VCaP (cell line): Measurements from ENCODE around the gene CPN2.

Source experiments
- H3K27ac ChIP-seq: fragments of 450-650 bp; 2 replicates; pipeline ENCODE4 v1.5.1; 2017
- CTCF ChIP-seq: fragments of 450-650 bp; conservative IDR thresholded peaks from 2 replicates; pipeline ENCODE4 v1.5.1; 2017; ENCODE audit warnings: mild to moderate bottlenecking, moderate library complexity

Gene CPN2

GRCh38 chr3:194374935-194375334, 23.8 kb upstream of the CPN2 start:
- no peak for TF ChIP-seq CTCF
- H3K27ac ChIP-seq = no peak overlapping the region

GRCh38 chr3:194373899-194374298, 22.8 kb upstream of the CPN2 start:
- no peak overlapping the region for H3K27ac ChIP-seq
- TF ChIP-seq CTCF = no peak

GRCh38 chr3:194373028-194373427, 21.9 kb upstream of the CPN2 start:
- H3K27ac ChIP-seq = no peak overlapping the region
- TF ChIP-seq CTCF = no peak

- H3K27ac ChIP-seq = no peak overlapping the region
- no peak for TF ChIP-seq CTCF
These were observed 19.6 kb upstream of the CPN2 start for GRCh38 chr3:194370753-194371152.

- no peak for TF ChIP-seq CTCF
- no peak within 1 kb of the TSS for H3K27ac ChIP-seq
These were observed 18.6 kb upstream of the CPN2 start, which contains the start of gene LRRC15 for GRCh38 chr3:194369522-194370279. Gene LRRC15, minus strand, starts transcription at chr3:194369743. Its CDS starts 8,700 bp downstream, at chr3:194361043.

- H3K27ac ChIP-seq = no peak overlapping the region
These were observed 17.8 kb upstream of the CPN2 start for GRCh38 chr3:194368918-194369317.

More at GRCh38 chr3:194368918-194369317, 17.8 kb upstream of the CPN2 start:
- TF ChIP-seq CTCF = no peak
